GM12878 (cell line): ENCODE measurements around the gene TIPRL. TPM values are rescaled to one million over a fixed set of nuclear protein-coding genes. Genes with fewer than 3 reads are reported as not detected.

Experiments
- ATAC-seq: fragments of 200-7000 bp; cut with Tn5 transposase; 3 replicates; pipeline ENCODE4 v1.9.1; 2020; ENCODE audit warnings: mild to moderate bottlenecking, moderate library complexity
- BruUV-seq: library from RNA; stranded (reverse); fragments of 400-500 nt; replicated peaks from 2 replicates; lab custom pipeline; 2021; lab: Mats Ljungman, UMichigan
- CTCF ChIA-PET: fragments of 300-600 bp; sonication (Branson Sonifier 250); formaldehyde crosslinking; extraction: SDS; loops from one replicate; lab custom pipeline; 2021; ENCODE audit warnings: inconsistent platforms; lab: Yijun Ruan, JAX
- POLR2A ChIA-PET: fragments of 350-600 bp; formaldehyde crosslinking; extraction: SDS; loops from one replicate; lab custom pipeline; 2021; ENCODE audit warnings: inconsistent platforms; lab: Charles Lee
- RAD21 ChIA-PET: fragments of 300-600 bp; sonication (Branson Sonifier 250); formaldehyde crosslinking; loops from one replicate; lab custom pipeline; 2023; ENCODE audit warnings: antibody characterized with exemption; ENCODE audit not compliant: unreplicated experiment; lab: Charles Lee
- SMC1A ChIA-PET: fragments of 300-600 bp; sonication (Branson Sonifier 250); formaldehyde crosslinking; loops from one replicate; lab custom pipeline; 2023; ENCODE audit not compliant: unreplicated experiment, uncharacterized antibody; lab: Charles Lee
- DNase-seq: peaks from one replicate; pipeline ENCODE4 v3.0.0-alpha.2; 2011; ENCODE audit warnings: low read depth, low spot score
- FAIRE-seq: peaks from 3 replicates; lab custom pipeline; 2011; peaks lifted over from hg19 to GRCh38; lab: Jason Lieb, UNC
- H2AFZ ChIP-seq: 2 replicates; pipeline ENCODE4 v1.6.0; 2011; ENCODE audit warnings: low read depth, low read length, control low read depth; ENCODE audit not compliant: control insufficient read depth
- H3K27ac ChIP-seq: 2 replicates; pipeline ENCODE4 v1.5.1; 2011; ENCODE audit warnings: control low read depth; ENCODE audit not compliant: control insufficient read depth, insufficient read depth
- H3K27me3 ChIP-seq, 2 experiments: replicated peaks in 1 of 2; 2 replicates each; pipeline versions ENCODE4 v1.6.0 to v1.6.1; 2011; ENCODE audit warnings: low read length in 1 of 2; ENCODE audit not compliant: control insufficient read depth in 2 of 2, insufficient read depth in 2 of 2
- H3K36me3 ChIP-seq, 2 experiments: 2 replicates each; pipeline ENCODE4 v1.5.1; 2011; ENCODE audit warnings: low read length in 1 of 2; ENCODE audit not compliant: control insufficient read depth in 2 of 2, insufficient read depth in 2 of 2
- H3K4me1 ChIP-seq: 2 replicates; pipeline ENCODE4 v1.6.1; 2011; ENCODE audit warnings: mild to moderate bottlenecking, low read length, moderate library complexity, mixed read lengths; ENCODE audit not compliant: control insufficient read depth, insufficient read depth
- H3K4me2 ChIP-seq: 2 replicates; pipeline ENCODE4 v1.6.0; 2011; ENCODE audit warnings: control low read depth; ENCODE audit not compliant: control insufficient read depth, insufficient read depth
- H3K4me3 ChIP-seq: fragments of 200-600 bp; sonication (generic); 2 replicates; pipeline ENCODE4 v1.5.1; 2016
- H3K79me2 ChIP-seq: 2 replicates; pipeline ENCODE4 v1.6.0; 2011; ENCODE audit warnings: low read length; ENCODE audit not compliant: control insufficient read depth, insufficient read depth
- H3K9ac ChIP-seq: 2 replicates; pipeline ENCODE4 v1.8.0; 2011; ENCODE audit warnings: low read length, control low read depth, mixed read lengths; ENCODE audit not compliant: control insufficient read depth, insufficient read depth
- H3K9me3 ChIP-seq: replicated peaks from 3 replicates; pipeline ENCODE4 v1.5.1; 2011; ENCODE audit warnings: mild to moderate bottlenecking, low read length; ENCODE audit not compliant: control insufficient read depth, insufficient read depth
- H4K20me1 ChIP-seq: 2 replicates; pipeline ENCODE4 v1.6.0; 2011; ENCODE audit not compliant: control insufficient read depth, insufficient read depth
- ASH2L ChIP-seq: fragments of 300-600, 200-600 bp; sonication (generic); IDR thresholded peaks from 2 replicates; pipeline ENCODE4 v1.6.1; 2017; ENCODE audit warnings: low read depth, mild to moderate bottlenecking, borderline replicate concordance
- HDAC6 ChIP-seq: fragments of 200-600 bp; sonication (generic); IDR thresholded peaks from one replicate; pipeline ENCODE4 v1.8.0; 2017; ENCODE audit warnings: antibody characterized with exemption; ENCODE audit not compliant: unreplicated experiment
- HDGF ChIP-seq: fragments of 450-650 bp; IDR thresholded peaks from 2 replicates; pipeline ENCODE4 v1.6.1; 2016; ENCODE audit warnings: antibody characterized with exemption
- IRF3 ChIP-seq: fragments of 450-650 bp; IDR thresholded peaks from 2 replicates; pipeline ENCODE4 v1.6.1; 2014; ENCODE audit warnings: mild to moderate bottlenecking
- JUNB ChIP-seq: IDR thresholded peaks from 2 replicates; pipeline ENCODE4 v1.6.1; 2016; ENCODE audit warnings: antibody characterized with exemption, mild to moderate bottlenecking
- KLF5 ChIP-seq: fragments of 450-650 bp; IDR thresholded peaks from 2 replicates; pipeline ENCODE4 v1.6.1; 2014; ENCODE audit warnings: mild to moderate bottlenecking; ENCODE audit not compliant: partially characterized antibody
- LARP7 ChIP-seq: fragments of 450-650 bp; IDR thresholded peaks from 2 replicates; pipeline ENCODE4 v1.6.1; 2017; ENCODE audit warnings: mild to moderate bottlenecking
- NBN ChIP-seq: fragments of 450-650 bp; IDR thresholded peaks from 2 replicates; pipeline ENCODE4 v1.6.1; 2016
- POLR2AphosphoS2 ChIP-seq: IDR thresholded peaks from 2 replicates; pipeline ENCODE4 v1.6.1; 2011; ENCODE audit warnings: low read depth, mild to moderate bottlenecking, low read length, improper control_type of control experiment, moderate library complexity
- RFX5 ChIP-seq: IDR thresholded peaks from 2 replicates; pipeline ENCODE4 v1.6.1; 2011; ENCODE audit warnings: low read depth, low read length, improper control_type of control experiment
- SP1 ChIP-seq: IDR thresholded peaks from one replicate; pipeline ENCODE4 v1.6.1; 2011; ENCODE audit warnings: low read depth, low read length
- TCF3 ChIP-seq: IDR thresholded peaks from 2 replicates; pipeline ENCODE4 v1.6.1; 2012; ENCODE audit warnings: low read depth, mild to moderate bottlenecking, low read length, borderline replicate concordance; ENCODE audit not compliant: insufficient read depth
- USF1 ChIP-seq: IDR thresholded peaks from 2 replicates; pipeline ENCODE4 v1.6.1; 2011; ENCODE audit warnings: borderline replicate concordance, low read depth, mild to moderate bottlenecking, moderate library complexity, mixed read lengths, low read length; ENCODE audit not compliant: insufficient read depth; ENCODE audit errors: extremely low read length
- ZBTB33 ChIP-seq: fragments of 450-650 bp; IDR thresholded peaks from 2 replicates; pipeline ENCODE4 v1.6.1; 2017; ENCODE audit warnings: mild to moderate bottlenecking
- ZNF217 ChIP-seq: fragments of 450-650 bp; IDR thresholded peaks from 2 replicates; pipeline ENCODE4 v1.6.1; 2017; ENCODE audit warnings: antibody characterized with exemption, mild to moderate bottlenecking
- WGBS: methylation state at CpG from one replicate; pipeline ENCODE4 v1.1.6; 2016; ENCODE audit warnings: low lambda C conversion rate; ENCODE audit not compliant: insufficient replicate concordance, insufficient coverage; ENCODE audit errors: missing lambda C conversion rate; 5-methylcytosine and 5-hydroxymethylcytosine counted together
- in situ Hi-C: fragments of 300-500 bp; cut with MboI; formaldehyde crosslinking; loops from 9 replicates; pipeline ENCODE4 v1.14.3; 2018; ENCODE audit warnings: mixed read lengths
- intact Hi-C: fragments of 100-400 bp; cut with micrococcal nuclease; formaldehyde crosslinking; loops from one replicate; pipeline ENCODE4 v1.14.2; 2022; ENCODE audit not compliant: unreplicated experiment
- polyA plus RNA-seq, 11 experiments: library from polyadenylated mRNA; depleted of rRNA in 4 of 11; unstranded in 6 of 11; stranded (reverse) in 5 of 11; fragments of >200 nt; fragmentation: Nextera tagmentation in 4 of 11; fragmentation: Illumina TruSeq in 1 of 11; extraction: Ambion mirVana in 4 of 11; extraction: Trizol in 1 of 11; gene quantifications; 1 replicate in 1 of 11; 2 replicates in 10 of 11; pipeline versions ENCODE4 v1.2.1 to v1.2.3, GENCODE V29; 2011 to 2016; ENCODE audit warnings: inconsistent platforms in 2 of 11, missing spikeins in 2 of 11, low read depth in 1 of 11
- total RNA-seq, 4 experiments: library from RNA; depleted of rRNA in 3 of 4; stranded (reverse); fragments of >200 nt in 3 of 4; fragmentation: Illumina TruSeq in 1 of 4; extraction: Trizol in 1 of 4; gene quantifications; 2 replicates each; pipeline versions ENCODE4 v1.2.1 to v1.2.3, GENCODE V29; 2013 to 2021
- TF ChIP-seq, protein P1 (sequence below): IDR thresholded peaks from 2 replicates; pipeline ENCODE4 v1.6.1; 2011; ENCODE audit warnings: low read depth, low read length, improper control_type of control experiment, borderline replicate concordance

Gene TIPRL
- total and polyA plus RNA-seq, 10 of the 15 experiments (the other 5 are each of a cell fraction or from before 2014, with no cell fraction given): 36.4 to 72.1 (median 49.9) TPM

- H3K9me3 ChIP-seq: no peaks in the 10 kb centered on the region
- ChIA-PET RAD21 (interaction anchor here (1.4 kb wide), 1 partner anchor 12 kb away, joined by 3 read pairs; no protein-coding TSS in a partner anchor), POLR2A (interaction anchor here (1.0 kb wide), 1 partner anchor 19 kb away, joined by 3 read pairs; no protein-coding TSS in a partner anchor), SMC1A (interaction anchor here (1.0 to 1.4 kb wide), 4 partner anchors 12 to 75 kb away, joined by 3 to 6 read pairs (median 4); no protein-coding TSS in a partner anchor), CTCF (interaction anchor here (1.9 kb wide), 1 partner anchor 12 kb away, joined by 10 read pairs; no protein-coding TSS in a partner anchor)
- H3K79me2 ChIP-seq: peaks cover 10% of the 10 kb centered on the region
- H3K4me2 ChIP-seq: no peak overlapping the region
- intact Hi-C loops (no loop called here), in situ Hi-C loops (no loop called here)
- no peak overlapping the region for H2AFZ ChIP-seq
- peaks cover 7% of the 10 kb centered on the region for H4K20me1 ChIP-seq
- H3K9ac ChIP-seq: no peak overlapping the region
- FAIRE-seq: no peak
- 94% methylated on average over 5 of the region's 5 CpGs for WGBS
- no peak for ATAC-seq
- no peaks in the 10 kb centered on the region for H3K27me3 ChIP-seq
- TF ChIP-seq SP1 (no peak), HDAC6 (no peak), IRF3 (no peak), ZBTB33 (no peak), ZNF217 (no peak), USF1 (no peak), LARP7 (no peak), NBN (no peak), ASH2L (no peak), POLR2AphosphoS2 (no peak), TCF3 (no peak), RFX5 (no peak), HDGF (no peak), JUNB (no peak), KLF5 (no peak)
- TF ChIP-seq, protein P1, sequence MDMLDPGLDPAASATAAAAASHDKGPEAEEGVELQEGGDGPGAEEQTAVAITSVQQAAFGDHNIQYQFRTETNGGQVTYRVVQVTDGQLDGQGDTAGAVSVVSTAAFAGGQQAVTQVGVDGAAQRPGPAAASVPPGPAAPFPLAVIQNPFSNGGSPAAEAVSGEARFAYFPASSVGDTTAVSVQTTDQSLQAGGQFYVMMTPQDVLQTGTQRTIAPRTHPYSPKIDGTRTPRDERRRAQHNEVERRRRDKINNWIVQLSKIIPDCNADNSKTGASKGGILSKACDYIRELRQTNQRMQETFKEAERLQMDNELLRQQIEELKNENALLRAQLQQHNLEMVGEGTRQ: no peak
- no peak overlapping the region for H3K4me3 ChIP-seq
- 0 out of 2 replicates have a peak, but pooled peaks cover 2% of the 10 kb centered on the region for H3K4me1 ChIP-seq
- BruUV-seq: no TSS peak
- DNase-seq: no peak
- peaks cover 20 to 39% of the 10 kb centered on the region in 2 experiments for H3K36me3 ChIP-seq
- H3K27ac ChIP-seq: no peak overlapping the region
These were observed 67.7 kb downstream of the TIPRL start for GRCh38 chr1:168246506-168246905.
